H1 (cell line): ENCODE results near the gene MDFIC2. TPM values are rescaled to one million over a fixed set of nuclear protein-coding genes. Genes with fewer than 3 reads are reported as not detected.
"Not testable (repeated sequence)": the region's sequence is repeated elsewhere in the genome, so short reads cannot be mapped to it uniquely, and the experiment has no call there.

ENCODE experiments used
- CTCF ChIA-PET: fragments of 300-600 bp; sonication (Branson Sonifier 250); formaldehyde crosslinking; loops from one replicate; lab custom pipeline; 2021; ENCODE audit not compliant: partially characterized antibody; lab: Charles Lee
- POLR2A ChIA-PET: fragments of 300-600 bp; sonication (Branson Sonifier 250); formaldehyde crosslinking; loops from one replicate; lab custom pipeline; 2021; ENCODE audit warnings: inconsistent platforms; ENCODE audit not compliant: partially characterized antibody; lab: Charles Lee
- DNase-seq, 2 experiments: peaks; one replicate each; pipeline versions ENCODE4 v3.0.0 to v3.0.0-alpha.2; 2010 to 2022; ENCODE audit warnings: low spot score in 2 of 2, low read depth in 1 of 2, mixed read lengths in 1 of 2
- FAIRE-seq: peaks from 2 replicates; lab custom pipeline; 2011; peaks lifted over from hg19 to GRCh38; lab: Jason Lieb, UNC
- H2AFZ ChIP-seq: 2 replicates; pipeline ENCODE4 v1.8.1; 2012; ENCODE audit warnings: low read length, inconsistent platforms
- H2AK5ac ChIP-seq: 2 replicates; pipeline ENCODE4 v1.6.1; 2013; ENCODE audit warnings: low read depth, low read length
- H2BK120ac ChIP-seq: replicated peaks from 2 replicates; pipeline ENCODE3; 2013; ENCODE audit warnings: low read depth, low read length, inconsistent platforms
- H2BK12ac ChIP-seq: 2 replicates; pipeline ENCODE4 v1.6.1; 2013; ENCODE audit warnings: low read depth, low read length
- H2BK15ac ChIP-seq: 2 replicates; pipeline ENCODE4 v1.6.1; 2013; ENCODE audit warnings: low read length
- H2BK20ac ChIP-seq: 2 replicates; pipeline ENCODE4 v1.6.1; 2013; ENCODE audit warnings: low read length
- H2BK5ac ChIP-seq: 2 replicates; pipeline ENCODE4 v1.6.1; 2013; ENCODE audit warnings: low read depth, low read length
- H3K14ac ChIP-seq: 2 replicates; pipeline ENCODE4 v1.6.1; 2013; ENCODE audit warnings: inconsistent platforms; ENCODE audit not compliant: insufficient read length
- H3K18ac ChIP-seq: 2 replicates; pipeline ENCODE4 v1.6.1; 2013; ENCODE audit warnings: low read length; ENCODE audit errors: extremely low read depth
- H3K23ac ChIP-seq: 2 replicates; pipeline ENCODE4 v1.6.1; 2013; ENCODE audit warnings: inconsistent platforms; ENCODE audit not compliant: insufficient read length
- H3K23me2 ChIP-seq: 2 replicates; pipeline ENCODE4 v1.6.1; 2013; ENCODE audit warnings: low read depth, low read length
- H3K27ac ChIP-seq: 2 replicates; pipeline ENCODE4 v1.6.1; 2011; ENCODE audit warnings: low read depth, low read length, inconsistent platforms
- H3K27me3 ChIP-seq, 4 experiments: replicated peaks in 1 of 4; 1 replicate in 1 of 4; 2 replicates in 3 of 4; pipeline versions ENCODE4 v1.6.1 to v1.8.1; 2011 to 2013; ENCODE audit warnings: low read length in 3 of 4, mild to moderate bottlenecking in 3 of 4, inconsistent platforms in 2 of 4, mixed read lengths in 2 of 4, moderate library complexity in 1 of 4; ENCODE audit not compliant: control insufficient read depth in 3 of 4, insufficient read depth in 3 of 4; ENCODE audit errors: extremely low read depth in 1 of 4
- H3K36me3 ChIP-seq, 4 experiments: 2 replicates each; pipeline versions ENCODE4 v1.6.1 to v1.8.1; 2011 to 2013; ENCODE audit warnings: mild to moderate bottlenecking in 4 of 4, low read length in 3 of 4, moderate library complexity in 2 of 4, control low read depth in 1 of 4, inconsistent platforms in 1 of 4; ENCODE audit not compliant: insufficient read depth in 4 of 4, control insufficient read depth in 2 of 4
- H3K4ac ChIP-seq: replicated peaks from 2 replicates; pipeline ENCODE3; 2013; ENCODE audit warnings: low read length, low read depth, mixed read lengths, inconsistent platforms; ENCODE audit not compliant: insufficient read length
- H3K4me1 ChIP-seq, 4 experiments: replicated peaks in 1 of 4; 1 replicate in 1 of 4; 2 replicates in 3 of 4; pipeline versions ENCODE4 v1.6.1 to v1.8.1; 2011 to 2013; ENCODE audit warnings: low read length in 3 of 4, inconsistent platforms in 2 of 4, mixed read lengths in 1 of 4; ENCODE audit not compliant: insufficient read depth in 4 of 4, control insufficient read depth in 3 of 4
- H3K4me2 ChIP-seq, 2 experiments: 2 replicates each; pipeline versions ENCODE4 v1.6.1 to v1.8.1; 2011 to 2013; ENCODE audit warnings: low read depth in 2 of 2, low read length in 2 of 2, control low read depth in 1 of 2, inconsistent platforms in 1 of 2, mild to moderate bottlenecking in 1 of 2; ENCODE audit not compliant: insufficient read depth in 1 of 2
- H3K4me3 ChIP-seq, 4 experiments: fragments of 200-600, 300-600 bp in 1 of 4; sonication (generic), shearing (Covaris generic), sonication (Bioruptor Twin) in 1 of 4; 2 replicates each; pipeline versions ENCODE4 v1.5.1 to v1.8.1; 2011 to 2016; ENCODE audit warnings: low read length in 4 of 4, low read depth in 3 of 4, control low read depth in 2 of 4, inconsistent platforms in 2 of 4, mild to moderate bottlenecking in 2 of 4, mixed read lengths in 1 of 4, moderate library complexity in 1 of 4; ENCODE audit not compliant: insufficient read depth in 2 of 4; ENCODE audit errors: extremely low read depth in 1 of 4
- H3K56ac ChIP-seq: replicated peaks from 2 replicates; pipeline ENCODE3; 2013; ENCODE audit warnings: low read depth, mild to moderate bottlenecking, mixed read lengths, low read length, inconsistent platforms; ENCODE audit not compliant: insufficient read length
- H3K79me1 ChIP-seq: 2 replicates; pipeline ENCODE4 v1.6.1; 2013; ENCODE audit warnings: low read depth, low read length, control low read depth
- H3K79me2 ChIP-seq, 2 experiments: 2 replicates each; pipeline versions ENCODE4 v1.6.1 to v1.8.1; 2012 to 2013; ENCODE audit warnings: low read length in 2 of 2, mild to moderate bottlenecking in 2 of 2, inconsistent platforms in 1 of 2; ENCODE audit not compliant: insufficient read depth in 2 of 2, control insufficient read depth in 1 of 2
- H3K9ac ChIP-seq, 4 experiments: replicated peaks in 1 of 4; 1 replicate in 1 of 4; 2 replicates in 3 of 4; pipeline versions ENCODE4 v1.6.1 to v1.8.1; 2011 to 2013; ENCODE audit warnings: low read depth in 3 of 4, low read length in 3 of 4, control low read depth in 2 of 4, mild to moderate bottlenecking in 2 of 4, moderate library complexity in 2 of 4, inconsistent platforms in 1 of 4; ENCODE audit errors: extremely low read depth in 1 of 4
- H3K9me3 ChIP-seq, 2 experiments: 2 replicates each; pipeline versions ENCODE4 v1.6.1 to v1.8.1; 2012 to 2013; ENCODE audit warnings: mild to moderate bottlenecking in 2 of 2, moderate library complexity in 2 of 2, control low read depth in 1 of 2, inconsistent platforms in 1 of 2, low read depth in 1 of 2, low read length in 1 of 2, mixed read lengths in 1 of 2; ENCODE audit not compliant: insufficient read depth in 2 of 2
- H4K20me1 ChIP-seq, 2 experiments: replicated peaks in 1 of 2; 2 replicates each; pipeline versions ENCODE3 to v1.8.1; 2011 to 2013; ENCODE audit warnings: inconsistent platforms in 2 of 2, low read length in 2 of 2, mild to moderate bottlenecking in 1 of 2; ENCODE audit not compliant: insufficient read depth in 2 of 2, control insufficient read depth in 1 of 2
- H4K5ac ChIP-seq: 2 replicates; pipeline ENCODE4 v1.6.1; 2013; ENCODE audit warnings: low read length, low read depth, mixed read lengths, inconsistent platforms; ENCODE audit not compliant: insufficient read length
- H4K8ac ChIP-seq: 2 replicates; pipeline ENCODE4 v1.8.0; 2013; ENCODE audit warnings: mild to moderate bottlenecking, moderate library complexity, low read length, inconsistent platforms; ENCODE audit not compliant: insufficient read depth; ENCODE audit errors: extremely low read depth
- H4K91ac ChIP-seq: replicated peaks from 2 replicates; pipeline ENCODE3; 2013; ENCODE audit warnings: low read length, mixed read lengths, inconsistent platforms; ENCODE audit not compliant: insufficient read length
- polyA plus RNA-seq, 7 experiments: library from polyadenylated mRNA; depleted of rRNA in 3 of 7; stranded (reverse) in 5 of 7; unstranded in 2 of 7; fragments of >200 nt in 5 of 7; fragments of 200-250 nt in 2 of 7; gene quantifications; 1 replicate in 5 of 7; 2 replicates in 1 of 7; 4 replicates in 1 of 7; pipeline versions ENCODE4 v1.2.1 to v1.2.3, GENCODE V29; 2011 to 2013; ENCODE audit warnings: missing spikeins in 2 of 7, mixed read lengths in 2 of 7
- total RNA-seq: library from RNA; stranded (reverse); fragmentation: NEBNext Ultra II Directional; extraction: Animal tissue kit (Norgen Biotek cat#: 25700); gene quantifications from 2 replicates; pipeline ENCODE4 v1.2.1, GENCODE V29; 2021

The MDFIC2 gene
- total and polyA plus RNA-seq, 2 of the 8 experiments (the other 6 are each of a cell fraction or from before 2014, with no cell fraction given), result not detected

- CTCF ChIA-PET, result interaction anchor here (0.7 kb wide), 1 partner anchor 810 kb away, joined by 5 read pairs; no protein-coding TSS in a partner anchor
- H4K20me1 ChIP-seq, H3K27ac ChIP-seq, H2AK5ac ChIP-seq, H3K14ac ChIP-seq, H3K9ac ChIP-seq, H3K36me3 ChIP-seq, H3K4me2 ChIP-seq, H3K79me1 ChIP-seq, H2BK5ac ChIP-seq, H3K18ac ChIP-seq, H3K9me3 ChIP-seq, H3K4ac ChIP-seq, FAIRE-seq, H2AFZ ChIP-seq, DNase-seq, H3K4me1 ChIP-seq, H2BK20ac ChIP-seq, H4K5ac ChIP-seq, H2BK120ac ChIP-seq, H3K79me2 ChIP-seq, H2BK15ac ChIP-seq, H4K91ac ChIP-seq, POLR2A ChIA-PET, H3K4me3 ChIP-seq, H4K8ac ChIP-seq, H3K56ac ChIP-seq, H3K27me3 ChIP-seq, H2BK12ac ChIP-seq, H3K23me2 ChIP-seq, H3K23ac ChIP-seq: not testable (repeated sequence)
Observed at GRCh38 chr3:70211274-70211673, 101.2 kb downstream of the MDFIC2 start.
